ENCODE results near the gene PTPRB.
"Not testable (repeated sequence)": the region's sequence is repeated elsewhere in the genome, so short reads cannot be mapped to it uniquely, and the experiment has no call there.

PTPRB gene

DNA sequence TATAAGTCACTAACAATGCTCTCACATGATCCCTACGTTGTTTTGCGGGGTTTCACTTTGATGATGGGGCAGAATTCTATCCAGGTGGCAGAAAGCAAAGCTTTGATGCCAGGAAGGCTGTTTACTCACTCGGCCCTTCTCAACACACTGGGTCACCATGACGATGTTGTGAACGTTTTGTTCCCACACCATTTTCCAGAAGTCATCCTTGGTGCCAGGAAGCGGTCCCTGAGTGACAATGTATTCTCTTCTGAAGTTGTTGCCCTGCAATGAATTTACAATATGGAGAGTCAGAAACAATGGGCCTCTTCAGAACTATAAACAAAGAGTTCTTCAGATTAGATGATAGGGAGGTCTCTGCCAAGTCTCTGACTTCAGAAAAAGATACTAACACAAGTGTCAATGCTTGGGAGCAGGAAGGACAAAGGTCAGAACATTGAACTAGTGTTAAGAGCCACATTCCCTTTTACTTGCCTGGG is 101.3 kb downstream of the PTPRB start:
- DNase-seq: no peak

- no peak for DNase-seq
Observed at GRCh38 chr12:70534466-70534865, 102.8 kb downstream of the PTPRB start.

DNA sequence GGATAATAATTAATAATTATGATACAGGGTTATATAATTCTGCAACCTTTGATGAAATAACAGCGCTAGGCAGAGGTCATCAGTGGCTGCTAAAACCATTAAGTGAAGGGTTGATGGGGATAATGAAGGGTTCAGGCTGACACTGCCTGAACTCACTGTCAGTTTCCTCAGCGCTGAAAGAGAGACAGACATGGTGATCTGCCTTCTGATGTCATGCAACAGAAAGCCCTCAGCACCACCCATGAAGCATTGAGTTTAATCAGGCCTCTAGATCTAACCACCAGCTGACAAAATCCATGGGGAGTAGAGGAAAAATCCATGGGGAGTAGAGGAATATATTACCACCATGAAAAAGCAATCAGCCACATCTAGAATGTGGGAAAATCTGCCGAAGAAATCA is 107.6 kb downstream of the PTPRB start:
- DNase-seq: no peak

- no peak for DNase-seq
Observed at GRCh38 chr12:70520847-70521246, 116.4 kb downstream of the PTPRB start.

DNA sequence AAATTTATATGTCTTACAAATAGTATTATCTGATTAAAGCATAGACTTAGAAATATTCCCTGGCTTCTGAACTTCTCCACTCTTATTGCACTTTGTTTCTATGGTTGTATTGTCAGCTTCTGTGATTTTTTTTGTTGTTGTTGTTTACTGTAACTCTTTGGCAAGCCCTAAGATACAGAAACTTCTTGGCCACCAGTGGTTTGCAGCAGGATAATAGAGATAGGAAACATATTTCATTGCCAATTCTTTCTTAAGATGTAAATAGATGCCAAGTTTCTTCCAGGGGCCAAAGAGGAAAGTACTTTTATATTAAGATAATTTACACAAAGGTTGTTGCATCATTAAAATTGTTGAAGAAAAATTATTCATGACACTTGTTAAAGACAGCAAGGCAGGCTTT is 123.8 kb downstream of the PTPRB start:
- no peak for DNase-seq

- no peak for DNase-seq
Observed at GRCh38 chr12:70508178-70508577, 129.1 kb downstream of the PTPRB start.

GRCh38 chr12:70507442-70507841 is 129.8 kb downstream of the PTPRB start:
- no peak for DNase-seq

DNA sequence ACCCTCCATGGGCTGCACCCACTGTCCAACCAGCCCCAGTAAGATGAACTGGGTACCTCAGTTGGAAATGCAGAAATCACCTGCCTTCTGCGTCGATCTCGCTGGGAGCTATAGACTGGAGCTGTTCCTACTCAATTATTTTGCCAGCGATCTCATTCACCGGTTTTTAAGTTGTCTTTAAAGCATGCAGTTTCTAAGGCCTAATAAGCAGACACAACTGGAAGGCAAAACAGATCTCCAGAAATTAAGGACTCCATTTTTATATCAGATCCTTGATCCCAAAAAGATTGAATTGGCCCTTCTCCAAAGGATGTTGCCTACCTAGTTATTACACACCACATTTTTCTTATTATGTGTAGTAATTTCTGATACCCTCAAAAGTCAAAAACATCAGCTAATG is 139.7 kb downstream of the PTPRB start:
- DNase-seq: no peak

GRCh38 chr12:70492904-70493303 is 144.3 kb downstream of the PTPRB start:
- DNase-seq: not testable (repeated sequence)

- DNase-seq: not testable (repeated sequence)
Observed at GRCh38 chr12:70490928-70491327, 146.3 kb downstream of the PTPRB start.

DNA sequence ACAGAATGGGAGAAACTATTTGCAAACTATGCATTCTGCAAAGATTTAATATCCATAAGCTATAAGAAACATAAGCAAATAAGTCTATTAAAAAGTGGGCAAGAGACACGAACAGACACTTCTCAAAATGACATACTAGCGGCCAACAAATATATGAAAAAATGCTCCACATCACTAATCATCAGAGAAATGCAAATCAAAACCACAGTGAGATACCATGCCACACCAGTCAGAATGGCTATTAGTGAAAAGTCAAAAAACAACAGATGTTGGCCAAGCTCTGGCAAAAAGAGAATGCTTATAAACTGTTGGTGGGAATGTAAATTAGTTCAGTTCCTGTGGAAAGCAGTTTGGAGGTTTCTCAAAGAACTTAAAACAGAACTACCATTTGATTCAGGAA is 149.8 kb downstream of the PTPRB start:
- DNase-seq: no peak

DNA sequence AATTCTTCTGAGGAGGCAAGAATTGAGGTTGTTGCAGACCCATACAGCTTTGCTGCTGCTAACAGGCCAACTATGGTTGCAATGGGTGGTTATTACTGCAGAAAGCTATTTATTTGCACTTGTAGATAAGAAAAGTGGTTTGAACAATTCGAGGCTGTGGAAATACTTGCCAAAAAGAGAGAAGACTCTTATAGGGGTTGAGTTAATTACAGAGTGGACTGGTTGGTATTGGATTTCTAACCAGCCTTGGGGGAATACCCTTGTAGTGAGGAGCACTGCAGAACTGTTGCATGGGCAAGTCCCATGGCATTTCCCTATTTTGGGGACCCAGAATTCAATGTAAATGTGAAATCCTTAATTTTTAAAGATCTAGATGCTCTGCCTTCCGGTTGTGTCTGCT is 150.6 kb downstream of the PTPRB start:
- no peak for DNase-seq

DNA sequence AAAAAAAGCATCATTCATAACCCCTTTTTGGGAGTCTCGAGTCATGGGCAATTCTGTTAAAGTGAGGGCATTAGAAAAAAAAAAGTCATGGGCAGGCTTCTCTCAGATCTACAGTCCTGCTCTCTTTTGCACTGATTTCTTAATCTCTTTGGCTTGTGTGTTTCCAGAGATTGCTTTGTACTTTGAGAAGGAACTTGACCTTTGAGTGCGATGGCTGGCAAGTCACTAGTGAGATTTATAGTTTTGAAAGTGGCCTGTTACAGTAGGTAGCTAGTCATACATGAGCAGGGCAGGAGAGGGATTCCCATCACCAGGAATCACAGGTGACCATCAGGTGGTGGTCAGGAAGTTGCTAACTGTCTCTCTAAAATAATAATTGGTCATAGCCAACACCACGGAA is 151.5 kb downstream of the PTPRB start:
- DNase-seq: no peak

DNA sequence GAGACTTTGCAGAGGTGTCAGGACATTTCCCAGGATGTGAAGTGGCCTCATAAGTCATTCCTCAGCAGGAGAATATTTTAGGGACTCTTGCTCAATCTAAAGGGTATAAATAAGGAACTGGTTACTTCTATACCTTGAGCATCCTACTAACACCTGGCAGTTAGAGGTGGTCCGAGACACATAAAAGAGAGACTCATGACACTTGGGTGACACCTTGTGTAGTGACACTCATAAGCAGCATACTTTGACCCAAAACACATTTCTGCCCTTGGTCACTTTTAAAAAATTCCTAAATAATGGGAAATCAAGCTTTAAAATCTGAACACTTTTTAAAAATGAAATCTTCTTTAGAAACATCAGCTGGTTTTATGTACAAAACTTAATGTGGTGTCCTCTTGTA is 152.8 kb downstream of the PTPRB start:
- no peak for DNase-seq

DNA sequence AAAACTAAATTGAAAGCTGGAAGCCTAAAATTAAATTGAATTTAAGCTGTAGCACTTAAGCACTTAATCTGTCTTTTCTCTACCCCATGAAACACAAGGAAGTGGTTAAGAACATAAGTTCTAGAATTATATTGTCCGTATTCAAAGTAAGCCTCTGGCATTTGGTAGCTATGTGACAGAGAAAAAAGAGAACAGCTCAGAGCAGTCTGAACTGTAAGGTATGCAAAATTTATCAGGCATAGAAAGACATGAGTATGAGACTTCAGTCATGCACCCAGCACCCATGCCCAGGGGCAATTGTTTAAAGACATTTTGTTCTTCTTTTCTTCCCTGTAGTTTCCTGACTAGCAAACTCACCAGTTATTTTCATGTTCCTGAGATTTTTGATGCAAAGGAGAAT is 154.5 kb downstream of the PTPRB start:
- no peak for DNase-seq

- DNase-seq: no peak
Observed at GRCh38 chr12:70469221-70469820, 167.9 kb downstream of the PTPRB start.

- no peak for DNase-seq
Observed at GRCh38 chr12:70468741-70469140, 168.5 kb downstream of the PTPRB start.

GRCh38 chr12:70467918-70468733 is 169.1 kb downstream of the PTPRB start:
- no peak for DNase-seq

DNA sequence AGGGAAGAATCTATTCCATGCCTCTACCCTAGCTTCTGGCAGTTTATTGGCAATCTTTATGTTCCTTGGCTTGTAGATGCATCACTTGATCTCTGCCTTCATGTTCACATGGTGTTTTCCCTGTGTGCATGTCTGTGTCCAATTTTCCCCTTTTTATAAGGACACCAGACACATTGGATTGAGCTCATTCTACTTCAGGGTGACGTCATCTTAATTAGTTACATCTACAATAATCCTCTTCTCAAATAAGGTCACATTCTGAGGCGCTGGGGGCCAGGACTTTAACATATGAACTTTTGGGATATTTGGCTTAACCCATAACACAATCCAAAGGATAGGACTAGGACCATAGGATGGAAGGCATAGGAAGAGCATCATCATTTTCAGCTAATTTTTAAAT is 169.8 kb downstream of the PTPRB start:
- DNase-seq: no peak

- no peak for DNase-seq
Observed at GRCh38 chr12:70466753-70467152, 170.5 kb downstream of the PTPRB start.

Data from stimulated activated CD4-positive, alpha-beta T cell treated with anti-CD3 and anti-CD28 coated beads, Interleukin-2, amount 100 ng/mL, for 24 hours (primary cell).